Sigmoid colon (tissue), 4 donors: Measurements from ENCODE around the gene KLHL29.
"Not testable (repeated sequence)": the region's sequence is repeated elsewhere in the genome, so short reads cannot be mapped to it uniquely, and the experiment has no call there.

Experiments used
- POLR2AphosphoS5 ChIP-seq, 4 donors: sonication (generic); formaldehyde crosslinking; IDR thresholded peaks; one replicate each; pipeline ENCODE4 v1.6.1; 2017; ENCODE audit warnings: antibody characterized with exemption in 4 of 4
- TF ChIP-seq, protein P1 (sequence below), 4 experiments: fragments of 450-650 bp in 3 of 4; fragments of 200-600 bp in 1 of 4; IDR thresholded peaks; one replicate each; pipeline ENCODE4 v1.5.1; 2016 to 2019; ENCODE audit warnings: antibody characterized with exemption in 4 of 4, mild to moderate bottlenecking in 3 of 4, moderate library complexity in 2 of 4

- TF ChIP-seq, protein P1, sequence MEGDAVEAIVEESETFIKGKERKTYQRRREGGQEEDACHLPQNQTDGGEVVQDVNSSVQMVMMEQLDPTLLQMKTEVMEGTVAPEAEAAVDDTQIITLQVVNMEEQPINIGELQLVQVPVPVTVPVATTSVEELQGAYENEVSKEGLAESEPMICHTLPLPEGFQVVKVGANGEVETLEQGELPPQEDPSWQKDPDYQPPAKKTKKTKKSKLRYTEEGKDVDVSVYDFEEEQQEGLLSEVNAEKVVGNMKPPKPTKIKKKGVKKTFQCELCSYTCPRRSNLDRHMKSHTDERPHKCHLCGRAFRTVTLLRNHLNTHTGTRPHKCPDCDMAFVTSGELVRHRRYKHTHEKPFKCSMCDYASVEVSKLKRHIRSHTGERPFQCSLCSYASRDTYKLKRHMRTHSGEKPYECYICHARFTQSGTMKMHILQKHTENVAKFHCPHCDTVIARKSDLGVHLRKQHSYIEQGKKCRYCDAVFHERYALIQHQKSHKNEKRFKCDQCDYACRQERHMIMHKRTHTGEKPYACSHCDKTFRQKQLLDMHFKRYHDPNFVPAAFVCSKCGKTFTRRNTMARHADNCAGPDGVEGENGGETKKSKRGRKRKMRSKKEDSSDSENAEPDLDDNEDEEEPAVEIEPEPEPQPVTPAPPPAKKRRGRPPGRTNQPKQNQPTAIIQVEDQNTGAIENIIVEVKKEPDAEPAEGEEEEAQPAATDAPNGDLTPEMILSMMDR (IDR thresholded peaks at IDR 0.05), result not testable (repeated sequence)
- not testable (repeated sequence) for TF ChIP-seq POLR2AphosphoS5 (IDR thresholded peaks at IDR 0.05)
These were observed 338.1 kb downstream of the KLHL29 start for GRCh38 chr2:23723029-23723428.
